ENCODE data around the gene GLCCI1. TPM values are rescaled to one million over a fixed set of nuclear protein-coding genes. Genes with fewer than 3 reads are reported as not detected.
A peak's percentile ranks its signal among the peaks of the same experiment; 100 is the strongest.

The GLCCI1 gene
- total and polyA plus RNA-seq, 12 donors: 0.75 to 13.0 (median 6.6) TPM

- ATAC-seq: peak in 4 of 8 donors; percentile 17 to 61 (median 35)
- peaks cover 0 to 21% (median 3%) of the 10 kb centered on the region in 11 donors for H3K9me3 ChIP-seq
Observed at GRCh38 chr7:8035647-8036518, 67.3 kb downstream of the GLCCI1 start.

DNA sequence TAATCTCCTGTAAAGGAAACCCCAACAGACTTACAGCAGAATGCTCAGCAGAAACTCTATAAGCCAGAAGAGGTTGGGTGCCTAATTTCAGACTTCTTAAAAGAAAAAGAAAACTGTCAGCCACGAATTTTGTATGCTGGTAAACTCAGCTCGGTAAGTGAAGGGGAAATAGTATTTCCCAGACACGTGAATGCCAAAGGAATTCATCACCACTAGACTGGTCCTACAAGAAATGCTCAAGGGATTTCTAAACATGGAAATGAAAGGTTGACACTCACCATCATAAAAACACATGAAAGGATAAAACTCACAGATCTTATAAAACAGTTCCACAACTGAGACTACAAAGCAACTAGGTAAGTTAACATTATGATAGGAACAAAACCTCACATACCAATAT lies 68.6 kb downstream of the GLCCI1 start:
- WGBS, 2 donors: 89 to 90% methylated on average over 3 of the region's 3 CpGs
- intact Hi-C loops (cut with DNase I): loop anchor here in 1 of 10 donors (10.0 kb wide), 1 partner anchor 112 kb away; no protein-coding TSS in a partner anchor
- peaks cover 0 to 15% (median 0%) of the 10 kb centered on the region in 9 donors for H3K36me3 ChIP-seq
- H3K4me1 ChIP-seq: no peaks in the 10 kb centered on the region
- no peaks in the 10 kb centered on the region for H3K27me3 ChIP-seq
- DNase-seq (no peak), ATAC-seq (no peak)
- H3K9me3 ChIP-seq: peaks cover 0 to 21% (median 3%) of the 10 kb centered on the region in 11 donors
- no peak for TF ChIP-seq CTCF (IDR thresholded peaks at IDR 0.05)
- H3K27ac ChIP-seq: no peak overlapping the region
- no peak overlapping the region for H3K4me3 ChIP-seq

More at GRCh38 chr7:8035647-8036518, 67.3 kb downstream of the GLCCI1 start:
- no peak for DNase-seq
- 93 to 96% methylated on average over 2 of the region's 2 CpGs for WGBS, 2 donors
- Histone ChIP-seq H3K4me3 (no peak overlapping the region), H3K27ac (no peak overlapping the region), H3K4me1 (no peaks in the 10 kb centered on the region), H3K27me3 (no peaks in the 10 kb centered on the region), H3K36me3 (peaks cover 0 to 15% (median 0%) of the 10 kb centered on the region in 9 donors)
- intact Hi-C loops (cut with DNase I): loop anchor here in 1 of 10 donors (10.0 kb wide), 1 partner anchor 111 kb away; no protein-coding TSS in a partner anchor
- TF ChIP-seq CTCF (IDR thresholded peaks at IDR 0.05): peak in 6 of 9 donors; percentile 15 to 51 (median 38)

- ATAC-seq (no peak), DNase-seq (no peak)
- WGBS, 2 donors: 86% methylated on average over 3 of the region's 3 CpGs
- TF ChIP-seq CTCF (IDR thresholded peaks at IDR 0.05): no peak
- intact Hi-C loops (cut with DNase I): no loop called here
- Histone ChIP-seq H3K27me3 (no peaks in the 10 kb centered on the region), H3K36me3 (peaks cover 0 to 34% (median 0%) of the 10 kb centered on the region in 9 donors), H3K4me1 (no peaks in the 10 kb centered on the region), H3K27ac (no peak overlapping the region), H3K4me3 (no peak overlapping the region), H3K9me3 (peaks cover 0 to 16% (median 0%) of the 10 kb centered on the region in 11 donors)
Observed at GRCh38 chr7:8040768-8041369, 72.3 kb downstream of the GLCCI1 start.

- intact Hi-C loops (cut with DNase I): no loop called here
- H3K27ac ChIP-seq: no peak overlapping the region
- ATAC-seq: no peak
- no peak for DNase-seq
- no peak for TF ChIP-seq CTCF (IDR thresholded peaks at IDR 0.05)
- H3K9me3 ChIP-seq: peaks cover 0 to 15% (median under 1%) of the 10 kb centered on the region in 11 donors
- H3K4me1 ChIP-seq: no peaks in the 10 kb centered on the region
- 92% methylated on average over 3 of the region's 3 CpGs for WGBS, 2 donors
- H3K4me3 ChIP-seq: no peak overlapping the region
- H3K27me3 ChIP-seq: no peaks in the 10 kb centered on the region
- H3K36me3 ChIP-seq: peaks cover 0 to 20% (median 0%) of the 10 kb centered on the region in 9 donors
Observed at GRCh38 chr7:8042796-8043535, 74.4 kb downstream of the GLCCI1 start.

All from heart right ventricle (tissue), 16 donors.